Activated CD8-positive, alpha-beta memory T cell treated with anti-CD3 and anti-CD28 coated beads, Interleukin-2, amount 50 U/mL, for 24 hours (primary cell): Measurements from ENCODE around the gene TOX3.

Source experiments
- DNase-seq: peaks from one replicate; pipeline ENCODE4 v3.0.0-alpha.2; 2020; ENCODE audit errors: extremely low read depth

TOX3 gene

GRCh38 chr16:52547004-52547833 lies at the start of gene TOX3:
TSS of gene TOX3 (minus strand) at chr16:52547143. CDS start at chr16:52546723, 420 bp downstream.
- no peak for DNase-seq

- DNase-seq: no peak
Observed at GRCh38 chr16:52592778-52593177, 45.8 kb upstream of the TOX3 start.

- DNase-seq: no peak
Observed at GRCh38 chr16:52591934-52592592, 45.1 kb upstream of the TOX3 start.

- DNase-seq: no peak
Observed at GRCh38 chr16:52591471-52591870, 44.5 kb upstream of the TOX3 start.

GRCh38 chr16:52586159-52586558 lies 39.2 kb upstream of the TOX3 start:
- DNase-seq: no peak

- no peak for DNase-seq
Observed at GRCh38 chr16:52584354-52585320, 37.7 kb upstream of the TOX3 start.

- DNase-seq: no peak
Observed at GRCh38 chr16:52581530-52581929, 34.6 kb upstream of the TOX3 start.

- no peak for DNase-seq
Observed at GRCh38 chr16:52580488-52580887, 33.5 kb upstream of the TOX3 start.

- DNase-seq: no peak
Observed at GRCh38 chr16:52578829-52579498, 32.0 kb upstream of the TOX3 start.

GRCh38 chr16:52578007-52578828 lies 31.3 kb upstream of the TOX3 start:
- DNase-seq: no peak

GRCh38 chr16:52577130-52577706 lies 30.3 kb upstream of the TOX3 start:
- no peak for DNase-seq

- no peak for DNase-seq
Observed at GRCh38 chr16:52573365-52574299, 26.7 kb upstream of the TOX3 start.

- DNase-seq: no peak
Observed at GRCh38 chr16:52572656-52573055, 25.7 kb upstream of the TOX3 start.

- DNase-seq: no peak
Observed at GRCh38 chr16:52570495-52571091, 23.6 kb upstream of the TOX3 start.

- no peak for DNase-seq
Observed at GRCh38 chr16:52569701-52570100, 22.8 kb upstream of the TOX3 start.

- DNase-seq: no peak
Observed at GRCh38 chr16:52568983-52569690, 22.2 kb upstream of the TOX3 start.

- no peak for DNase-seq
Observed at GRCh38 chr16:52568495-52568894, 21.6 kb upstream of the TOX3 start.

GRCh38 chr16:52567193-52567592 lies 20.2 kb upstream of the TOX3 start:
- DNase-seq: no peak
